GM10847 (cell line): ENCODE measurements around the gene C3orf85.

Source experiments
- POLR2A ChIP-seq: IDR thresholded peaks from 2 replicates; pipeline ENCODE4 v1.6.1; 2011; ENCODE audit not compliant: insufficient read length; ENCODE audit errors: extremely low read depth

Gene C3orf85

GRCh38 chr3:109131276-109131675 lies 5.2 kb upstream of the C3orf85 start:
- TF ChIP-seq POLR2A: no peak

- TF ChIP-seq POLR2A: no peak
These were observed 3.6 kb upstream of the C3orf85 start for GRCh38 chr3:109132801-109133473.

GRCh38 chr3:109137761-109138160 lies 1.2 kb downstream of the C3orf85 start:
- no peak for TF ChIP-seq POLR2A

- no peak for TF ChIP-seq POLR2A
These were observed 3.8 kb downstream of the C3orf85 start for GRCh38 chr3:109140318-109140717.

GRCh38 chr3:109143646-109144045 lies 7.1 kb downstream of the C3orf85 start:
- no peak for TF ChIP-seq POLR2A

GRCh38 chr3:109149078-109149477 lies 12.6 kb downstream of the C3orf85 start:
- no peak for TF ChIP-seq POLR2A

- no peak for TF ChIP-seq POLR2A
These were observed 15.8 kb downstream of the C3orf85 start for GRCh38 chr3:109152320-109152719.

- no peak for TF ChIP-seq POLR2A
These were observed 18.5 kb downstream of the C3orf85 start for GRCh38 chr3:109154979-109155378.

- TF ChIP-seq POLR2A: no peak
These were observed 19.3 kb downstream of the C3orf85 start for GRCh38 chr3:109155828-109156227.

- TF ChIP-seq POLR2A: no peak
These were observed 25.1 kb downstream of the C3orf85 start for GRCh38 chr3:109161487-109162123.

- TF ChIP-seq POLR2A: no peak
These were observed 29.4 kb downstream of the C3orf85 start for GRCh38 chr3:109165905-109166304.

GRCh38 chr3:109171479-109171878 lies 35.0 kb downstream of the C3orf85 start:
- TF ChIP-seq POLR2A: no peak

GRCh38 chr3:109175411-109175810 lies 38.9 kb downstream of the C3orf85 start:
- TF ChIP-seq POLR2A: no peak

GRCh38 chr3:109176726-109177125 lies 40.2 kb downstream of the C3orf85 start:
- TF ChIP-seq POLR2A: no peak

GRCh38 chr3:109177908-109178307 lies 41.4 kb downstream of the C3orf85 start:
- TF ChIP-seq POLR2A: no peak

- no peak for TF ChIP-seq POLR2A
These were observed 42.2 kb downstream of the C3orf85 start for GRCh38 chr3:109178708-109179107.

GRCh38 chr3:109184726-109185125 lies 48.2 kb downstream of the C3orf85 start:
- TF ChIP-seq POLR2A: no peak

- no peak for TF ChIP-seq POLR2A
These were observed 50.9 kb downstream of the C3orf85 start for GRCh38 chr3:109187390-109187789.

- no peak for TF ChIP-seq POLR2A
These were observed 52.2 kb downstream of the C3orf85 start for GRCh38 chr3:109188741-109189140.
